A549 (cell line): ENCODE results near the gene SMAD9. TPM values are rescaled to one million over a fixed set of nuclear protein-coding genes. Genes with fewer than 3 reads are reported as not detected.

Source experiments
- ATAC-seq, 2 experiments: fragments of 200-7000 bp in 1 of 2; fragments of >200 bp in 1 of 2; cut with Nextera tagmentation in 1 of 2; cut with Tn5 transposase in 1 of 2; 3 replicates each; pipeline versions ENCODE4 v1.8.0 to v1.9.1; 2018 to 2020; ENCODE audit warnings: mild to moderate bottlenecking in 1 of 2, moderate library complexity in 1 of 2
- CTCF ChIA-PET: fragments of 300-600 bp; sonication (Branson Sonifier 250); formaldehyde crosslinking; extraction: SDS; loops from one replicate; lab custom pipeline; 2021; ENCODE audit warnings: antibody characterized with exemption, inconsistent platforms; lab: Yijun Ruan, JAX
- POLR2A ChIA-PET: fragments of 350-600 bp; formaldehyde crosslinking; extraction: SDS; loops from one replicate; lab custom pipeline; 2021; ENCODE audit warnings: antibody characterized with exemption, inconsistent platforms; lab: Yijun Ruan, JAX
- DNase-seq, 2 experiments: peaks; one replicate each; pipeline versions ENCODE4 v3.0.0 to v3.0.0-alpha.2; 2011 to 2016; ENCODE audit warnings: low read depth in 1 of 2, low spot score in 1 of 2
- FAIRE-seq: peaks from 2 replicates; lab custom pipeline; 2011; peaks lifted over from hg19 to GRCh38; lab: Jason Lieb, UNC
- H3K27ac ChIP-seq, 2 experiments: fragments of >200 bp; sonication (Bioruptor Twin); formaldehyde crosslinking; 3 replicates each; pipeline ENCODE4 v1.5.1; 2016 to 2017
- H3K4me1 ChIP-seq: fragments of >200 bp; sonication (Bioruptor Twin); formaldehyde crosslinking; 3 replicates; pipeline ENCODE4 v1.6.1; 2016
- H3K4me2 ChIP-seq: fragments of >200 bp; sonication (Bioruptor Twin); formaldehyde crosslinking; 3 replicates; pipeline ENCODE4 v1.6.1; 2016
- H3K4me3 ChIP-seq: fragments of >200 bp; sonication (Bioruptor Twin); formaldehyde crosslinking; 3 replicates; pipeline ENCODE4 v1.5.1; 2016
- H3K9me3 ChIP-seq: fragments of >200 bp; sonication (Bioruptor Twin); formaldehyde crosslinking; 3 replicates; pipeline ENCODE4 v1.6.1; 2016
- CHD2 ChIP-seq: fragments of 150-350 bp; IDR thresholded peaks from 2 replicates; pipeline ENCODE4 v1.6.1; 2014; ENCODE audit warnings: low read length; ENCODE audit not compliant: partially characterized antibody
- CHD4 ChIP-seq: fragments of 200-600 bp; sonication (generic); IDR thresholded peaks from 2 replicates; pipeline ENCODE4 v1.6.1; 2016; ENCODE audit warnings: antibody characterized with exemption, mild to moderate bottlenecking, borderline replicate concordance
- CTCF ChIP-seq: fragments of >200 bp; sonication (Bioruptor Twin); formaldehyde crosslinking; IDR thresholded peaks from 3 replicates; pipeline ENCODE4 v1.5.1; 2016
- HDAC2 ChIP-seq: fragments of 200-600 bp; sonication (generic); IDR thresholded peaks from 2 replicates; pipeline ENCODE4 v1.6.1; 2016
- HOXA7 ChIP-seq: fragments of 250-450 bp; sonication (Bioruptor Pico); IDR thresholded peaks from 2 replicates; pipeline ENCODE4 v1.5.0; 2020; ENCODE audit warnings: mild to moderate bottlenecking, moderate library complexity
- JUNB ChIP-seq: fragments of >200 bp; sonication (Bioruptor Twin); formaldehyde crosslinking; IDR thresholded peaks from 2 replicates; pipeline ENCODE4 v1.6.1; 2016
- MAFK ChIP-seq: fragments of 450-650 bp; IDR thresholded peaks from 2 replicates; pipeline ENCODE4 v1.6.1; 2014; ENCODE audit not compliant: partially characterized antibody
- MAZ ChIP-seq: fragments of 150-350 bp; IDR thresholded peaks from 2 replicates; pipeline ENCODE4 v1.6.1; 2014; ENCODE audit warnings: antibody characterized with exemption, low read depth, low read length, borderline replicate concordance
- NFE2L2 ChIP-seq: fragments of 150-350 bp; conservative IDR thresholded peaks from 2 replicates; pipeline ENCODE4 v1.6.1; 2014; ENCODE audit warnings: low read length
- NPAS2 ChIP-seq: fragments of 250-450 bp; sonication (Bioruptor Pico); IDR thresholded peaks from 2 replicates; pipeline ENCODE4 v1.8.0; 2022; ENCODE audit warnings: mild to moderate bottlenecking, moderate library complexity, borderline replicate concordance
- NR3C1 ChIP-seq: fragments of >200 bp; sonication (Bioruptor Twin); formaldehyde crosslinking; IDR thresholded peaks from 3 replicates; pipeline ENCODE4 v1.6.1; 2017
- PHF8 ChIP-seq: fragments of 200-600 bp; sonication (generic); IDR thresholded peaks from 2 replicates; pipeline ENCODE4 v1.6.1; 2016; ENCODE audit warnings: low read depth, mild to moderate bottlenecking, antibody characterized with exemption, moderate library complexity, borderline replicate concordance
- POLR2AphosphoS2 ChIP-seq: conservative IDR thresholded peaks from 2 replicates; pipeline ENCODE4 v1.6.1; 2012; ENCODE audit warnings: low read length, improper control_type of control experiment, inconsistent platforms
- RAD21 ChIP-seq, 2 experiments: fragments of >200 bp in 1 of 2; sonication (Bioruptor Twin) in 1 of 2; formaldehyde crosslinking in 1 of 2; IDR thresholded peaks in 1 of 2; conservative IDR thresholded peaks in 1 of 2; 2 replicates in 1 of 2; 3 replicates in 1 of 2; pipeline ENCODE4 v1.6.1; 2012 to 2018; ENCODE audit warnings: inconsistent platforms in 1 of 2
- RARB ChIP-seq: fragments of 250-450 bp; sonication (Bioruptor Pico); IDR thresholded peaks from 2 replicates; pipeline ENCODE4 v1.8.0; 2021; ENCODE audit warnings: mild to moderate bottlenecking, moderate library complexity
- REST ChIP-seq: fragments of 200-600 bp; sonication (generic); IDR thresholded peaks from 2 replicates; pipeline ENCODE4 v1.6.1; 2016; ENCODE audit warnings: antibody characterized with exemption, mild to moderate bottlenecking, moderate library complexity
- RFX5 ChIP-seq: fragments of 450-650 bp; IDR thresholded peaks from 2 replicates; pipeline ENCODE4 v1.7.1; 2014; ENCODE audit warnings: antibody characterized with exemption, mild to moderate bottlenecking, moderate library complexity
- SMC3 ChIP-seq: fragments of >200 bp; sonication (Bioruptor Twin); formaldehyde crosslinking; IDR thresholded peaks from 3 replicates; pipeline ENCODE4 v1.6.1; 2018; ENCODE audit warnings: inconsistent platforms
- TFCP2L1 ChIP-seq: fragments of 250-450 bp; sonication (Bioruptor Pico); IDR thresholded peaks from 2 replicates; pipeline ENCODE4 v1.5.0; 2021; ENCODE audit warnings: mild to moderate bottlenecking
- USF2 ChIP-seq: fragments of 450-650 bp; IDR thresholded peaks from 2 replicates; pipeline ENCODE4 v1.6.1; 2014; ENCODE audit warnings: antibody characterized with exemption
- WGBS: methylation state at CpG from one replicate; pipeline ENCODE4 v1.1.6; 2017; ENCODE audit errors: missing lambda C conversion rate; 5-methylcytosine and 5-hydroxymethylcytosine counted together
- polyA plus RNA-seq, 4 experiments: library from polyadenylated mRNA; depleted of rRNA in 3 of 4; stranded (reverse); fragments of >200 nt; fragmentation: RNase III in 1 of 4; extraction: RNeasy Plus Mini Kit Qiagen cat#74134 plus additional on column Dnase treatment in 1 of 4; gene quantifications; 2 replicates in 3 of 4; 3 replicates in 1 of 4; pipeline ENCODE4 v1.2.3, GENCODE V29; 2011 to 2017
- TF ChIP-seq, protein P1 (sequence below): fragments of 250-450 bp; sonication (Bioruptor Pico); IDR thresholded peaks from 2 replicates; pipeline ENCODE4 v1.5.0; 2021; ENCODE audit warnings: mild to moderate bottlenecking, moderate library complexity, borderline replicate concordance
- TF ChIP-seq, protein P2 (sequence below): IDR thresholded peaks from 2 replicates; pipeline ENCODE4 v1.6.1; 2012; ENCODE audit warnings: low read depth, borderline replicate concordance

The SMAD9 gene
- polyA plus RNA-seq, 2 of the 4 experiments (the other 2 are of a cell fraction): 0.04 to 0.06 TPM

DNA sequence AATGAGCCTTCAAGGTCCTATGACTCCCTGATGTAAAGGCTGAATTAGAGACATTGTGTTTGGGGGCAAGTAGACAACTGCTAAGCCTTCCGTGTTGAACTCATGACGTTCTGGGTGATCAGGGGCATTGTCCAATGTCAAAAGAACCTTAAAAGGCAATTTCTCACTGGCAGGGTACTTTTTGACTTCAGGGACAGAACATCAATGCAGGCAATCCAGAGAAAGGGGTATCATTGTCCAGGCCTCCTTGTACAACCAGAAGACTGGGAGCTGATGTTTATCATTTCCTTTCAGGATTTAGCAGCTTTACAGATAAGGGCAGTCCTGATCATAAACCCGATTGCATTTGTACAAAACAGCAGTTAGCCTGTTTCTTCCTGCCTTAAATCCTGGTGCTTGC is 25.0 kb upstream of the SMAD9 start:
- ATAC-seq (no peak), FAIRE-seq (no peak)
- Histone ChIP-seq H3K27ac (no peak overlapping the region), H3K4me3 (no peak overlapping the region)
- TF ChIP-seq, protein P1, sequence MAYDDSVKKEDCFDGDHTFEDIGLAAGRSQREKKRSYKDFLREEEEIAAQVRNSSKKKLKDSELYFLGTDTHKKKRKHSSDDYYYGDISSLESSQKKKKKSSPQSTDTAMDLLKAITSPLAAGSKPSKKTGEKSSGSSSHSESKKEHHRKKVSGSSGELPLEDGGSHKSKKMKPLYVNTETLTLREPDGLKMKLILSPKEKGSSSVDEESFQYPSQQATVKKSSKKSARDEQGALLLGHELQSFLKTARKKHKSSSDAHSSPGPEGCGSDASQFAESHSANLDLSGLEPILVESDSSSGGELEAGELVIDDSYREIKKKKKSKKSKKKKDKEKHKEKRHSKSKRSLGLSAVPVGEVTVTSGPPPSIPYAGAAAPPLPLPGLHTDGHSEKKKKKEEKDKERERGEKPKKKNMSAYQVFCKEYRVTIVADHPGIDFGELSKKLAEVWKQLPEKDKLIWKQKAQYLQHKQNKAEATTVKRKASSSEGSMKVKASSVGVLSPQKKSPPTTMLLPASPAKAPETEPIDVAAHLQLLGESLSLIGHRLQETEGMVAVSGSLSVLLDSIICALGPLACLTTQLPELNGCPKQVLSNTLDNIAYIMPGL (CRISPR knock-in tag): no peak
- TF ChIP-seq MAZ: no peak
- no peak for TF ChIP-seq CTCF
- TF ChIP-seq, all 56 proteins: peak for 0
- Histone ChIP-seq H3K4me2 (no peak overlapping the region), H3K4me1 (no peaks in the 10 kb centered on the region), H3K9me3 (no peaks in the 10 kb centered on the region)
- CTCF ChIA-PET: interaction anchor here (0.6 kb wide), 1 partner anchor 10 kb away, joined by 3 read pairs; no protein-coding TSS in a partner anchor
- POLR2A ChIA-PET: no interaction called here
- WGBS: 68% methylated on average over 3 of the region's 3 CpGs
- no peak for DNase-seq

GRCh38 chr13:36925603-36926002 is 5.6 kb upstream of the SMAD9 start:
- WGBS: 46% methylated on average over 7 of the region's 7 CpGs
- ChIA-PET CTCF (no interaction called here), POLR2A (no interaction called here)
- DNase-seq (no peak), ATAC-seq (no peak), FAIRE-seq (no peak)
- TF ChIP-seq MAFK (no peak), JUNB (no peak), RARB (CRISPR knock-in tag) (no peak), CHD4 (no peak), REST (no peak), PHF8 (no peak), CHD2 (no peak), NPAS2 (no peak), TFCP2L1 (CRISPR knock-in tag) (no peak), POLR2AphosphoS2 (no peak), HDAC2 (no peak), RFX5 (no peak), RAD21 (conservative IDR thresholded peaks at IDR 0.05 in 1 of 2, IDR thresholded peaks at IDR 0.05 in 1 of 2) (no peak), SMC3 (no peak), NR3C1 (no peak), USF2 (no peak), NFE2L2 (no peak), HOXA7 (CRISPR knock-in tag) (no peak)
- TF ChIP-seq, protein P2, sequence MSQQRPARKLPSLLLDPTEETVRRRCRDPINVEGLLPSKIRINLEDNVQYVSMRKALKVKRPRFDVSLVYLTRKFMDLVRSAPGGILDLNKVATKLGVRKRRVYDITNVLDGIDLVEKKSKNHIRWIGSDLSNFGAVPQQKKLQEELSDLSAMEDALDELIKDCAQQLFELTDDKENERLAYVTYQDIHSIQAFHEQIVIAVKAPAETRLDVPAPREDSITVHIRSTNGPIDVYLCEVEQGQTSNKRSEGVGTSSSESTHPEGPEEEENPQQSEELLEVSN: no peak
- TF ChIP-seq, protein P1 (CRISPR knock-in tag): no peak
- Histone ChIP-seq H3K9me3 (no peaks in the 10 kb centered on the region; the same call in 2 of the 3 replicates), H3K4me2 (no peak overlapping the region), H3K4me3 (no peak overlapping the region), H3K4me1 (no peaks in the 10 kb centered on the region), H3K27ac (no peak overlapping the region)
